ENCODE results near the gene SYP.

DNA sequence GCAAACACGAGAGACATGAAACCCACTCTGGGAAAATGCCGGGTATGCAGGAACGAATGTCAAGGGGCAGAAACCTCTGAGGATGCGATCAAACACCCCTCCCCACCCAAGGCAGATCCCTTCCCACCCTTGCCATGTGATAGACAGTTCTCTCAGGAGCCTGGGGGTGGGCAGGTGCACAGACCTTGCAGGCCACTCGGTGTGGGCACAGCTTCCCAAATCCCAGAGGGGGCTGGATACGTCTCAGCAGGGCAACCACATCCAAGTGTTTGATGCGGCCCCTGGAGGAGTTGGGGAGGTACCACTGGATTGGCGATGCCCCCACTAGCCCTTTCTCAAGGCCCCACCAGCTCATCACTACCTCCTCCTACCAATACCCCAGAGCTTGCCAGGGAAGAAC is 10.4 kb upstream of the SYP start:
- TF ChIP-seq, protein P1, sequence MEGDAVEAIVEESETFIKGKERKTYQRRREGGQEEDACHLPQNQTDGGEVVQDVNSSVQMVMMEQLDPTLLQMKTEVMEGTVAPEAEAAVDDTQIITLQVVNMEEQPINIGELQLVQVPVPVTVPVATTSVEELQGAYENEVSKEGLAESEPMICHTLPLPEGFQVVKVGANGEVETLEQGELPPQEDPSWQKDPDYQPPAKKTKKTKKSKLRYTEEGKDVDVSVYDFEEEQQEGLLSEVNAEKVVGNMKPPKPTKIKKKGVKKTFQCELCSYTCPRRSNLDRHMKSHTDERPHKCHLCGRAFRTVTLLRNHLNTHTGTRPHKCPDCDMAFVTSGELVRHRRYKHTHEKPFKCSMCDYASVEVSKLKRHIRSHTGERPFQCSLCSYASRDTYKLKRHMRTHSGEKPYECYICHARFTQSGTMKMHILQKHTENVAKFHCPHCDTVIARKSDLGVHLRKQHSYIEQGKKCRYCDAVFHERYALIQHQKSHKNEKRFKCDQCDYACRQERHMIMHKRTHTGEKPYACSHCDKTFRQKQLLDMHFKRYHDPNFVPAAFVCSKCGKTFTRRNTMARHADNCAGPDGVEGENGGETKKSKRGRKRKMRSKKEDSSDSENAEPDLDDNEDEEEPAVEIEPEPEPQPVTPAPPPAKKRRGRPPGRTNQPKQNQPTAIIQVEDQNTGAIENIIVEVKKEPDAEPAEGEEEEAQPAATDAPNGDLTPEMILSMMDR (tag by site-specific recombination; IDR thresholded peaks at IDR 0.05) = no peak
- TF ChIP-seq ZNF610 (tag by site-specific recombination; IDR thresholded peaks at IDR 0.05; ENCODE audit: borderline replicate concordance) = no peak
